ENCODE results near the gene HIP1R.

The HIP1R gene

GRCh38 chr12:122870163-122870842, 35.0 kb downstream of the HIP1R start:
- DNase-seq = no peak
- 0 out of 2 replicates have a peak overlapping the region, but pooled peaks have one; percentile 59 for H3K4me3 ChIP-seq (ENCODE audit: low read length)
- H3K27ac ChIP-seq (ENCODE audit: low read length) = peak overlapping the region; percentile 97; the same call in 1 of the 2 replicates
- TF ChIP-seq, protein P1, sequence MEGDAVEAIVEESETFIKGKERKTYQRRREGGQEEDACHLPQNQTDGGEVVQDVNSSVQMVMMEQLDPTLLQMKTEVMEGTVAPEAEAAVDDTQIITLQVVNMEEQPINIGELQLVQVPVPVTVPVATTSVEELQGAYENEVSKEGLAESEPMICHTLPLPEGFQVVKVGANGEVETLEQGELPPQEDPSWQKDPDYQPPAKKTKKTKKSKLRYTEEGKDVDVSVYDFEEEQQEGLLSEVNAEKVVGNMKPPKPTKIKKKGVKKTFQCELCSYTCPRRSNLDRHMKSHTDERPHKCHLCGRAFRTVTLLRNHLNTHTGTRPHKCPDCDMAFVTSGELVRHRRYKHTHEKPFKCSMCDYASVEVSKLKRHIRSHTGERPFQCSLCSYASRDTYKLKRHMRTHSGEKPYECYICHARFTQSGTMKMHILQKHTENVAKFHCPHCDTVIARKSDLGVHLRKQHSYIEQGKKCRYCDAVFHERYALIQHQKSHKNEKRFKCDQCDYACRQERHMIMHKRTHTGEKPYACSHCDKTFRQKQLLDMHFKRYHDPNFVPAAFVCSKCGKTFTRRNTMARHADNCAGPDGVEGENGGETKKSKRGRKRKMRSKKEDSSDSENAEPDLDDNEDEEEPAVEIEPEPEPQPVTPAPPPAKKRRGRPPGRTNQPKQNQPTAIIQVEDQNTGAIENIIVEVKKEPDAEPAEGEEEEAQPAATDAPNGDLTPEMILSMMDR (IDR thresholded peaks at IDR 0.05; ENCODE audit: low read length) = no peak
- no peak for TF ChIP-seq EZH2 (optimal IDR thresholded peaks at IDR 0.05; ENCODE audit: low read depth, low read length)
- TF ChIP-seq EZH2phosphoT487 (IDR thresholded peaks at IDR 0.05; ENCODE audit: low read length) = no peak
- H3K4me2 ChIP-seq (ENCODE audit: low read depth, low read length) = peak overlapping the region; percentile 92
- no peaks in the 10 kb centered on the region for H3K27me3 ChIP-seq (replicated peaks; ENCODE audit: insufficient read depth, low read length)
- H3K79me2 ChIP-seq (ENCODE audit: low read length) = peaks cover 95% of the 10 kb centered on the region
- peaks cover 4% of the 10 kb centered on the region; the same call in 1 of the 2 replicates for H3K36me3 ChIP-seq (replicated peaks; ENCODE audit: insufficient read depth, low read length)
- peak overlapping the region; percentile 94; the same call in 1 of the 2 replicates for H3K9ac ChIP-seq (ENCODE audit: low read length)
- no peaks in the 10 kb centered on the region for H3K9me3 ChIP-seq (replicated peaks; ENCODE audit: insufficient read depth, low read length)
- H3K9me2 ChIP-seq (replicated peaks; ENCODE audit: insufficient read depth, low read length) = no peaks in the 10 kb centered on the region
- H3F3A ChIP-seq (ENCODE audit: insufficient read depth, low read length) = peaks cover 52% of the 10 kb centered on the region
- H3K4me1 ChIP-seq (ENCODE audit: low read length) = peaks cover 36% of the 10 kb centered on the region
- H2AFZ ChIP-seq (ENCODE audit: low read length) = no peak overlapping the region
- H4K20me1 ChIP-seq (ENCODE audit: insufficient read depth, low read length) = no peaks in the 10 kb centered on the region

GRCh38 chr12:122870867-122871664, 35.8 kb downstream of the HIP1R start:
- Histone ChIP-seq H3K9ac (ENCODE audit: low read length) (peak overlapping the region; percentile 94), H3K79me2 (ENCODE audit: low read length) (peaks cover 89% of the 10 kb centered on the region), H3K9me2 (replicated peaks; ENCODE audit: insufficient read depth, low read length) (no peaks in the 10 kb centered on the region), H3K27me3 (replicated peaks; ENCODE audit: insufficient read depth, low read length) (no peaks in the 10 kb centered on the region), H3K36me3 (replicated peaks; ENCODE audit: insufficient read depth, low read length) (peaks cover 4% of the 10 kb centered on the region; the same call in 1 of the 2 replicates), H3K4me3 (ENCODE audit: low read length) (peak overlapping the region; percentile 59), H3K4me1 (ENCODE audit: low read length) (peaks cover 40% of the 10 kb centered on the region), H3K4me2 (ENCODE audit: low read depth, low read length) (peak overlapping the region; percentile 92), H2AFZ (ENCODE audit: low read length) (no peak overlapping the region), H3K9me3 (replicated peaks; ENCODE audit: insufficient read depth, low read length) (no peaks in the 10 kb centered on the region), H4K20me1 (ENCODE audit: insufficient read depth, low read length) (no peaks in the 10 kb centered on the region), H3K27ac (ENCODE audit: low read length) (peak overlapping the region; percentile 97), H3F3A (ENCODE audit: insufficient read depth, low read length) (peaks cover 58% of the 10 kb centered on the region)
- DNase-seq = no peak
- no peak for TF ChIP-seq EZH2 (optimal IDR thresholded peaks at IDR 0.05; ENCODE audit: low read depth, low read length)
- TF ChIP-seq, protein P1 (IDR thresholded peaks at IDR 0.05; ENCODE audit: low read length) = no peak
- TF ChIP-seq EZH2phosphoT487 (IDR thresholded peaks at IDR 0.05; ENCODE audit: low read length) = no peak

DNA sequence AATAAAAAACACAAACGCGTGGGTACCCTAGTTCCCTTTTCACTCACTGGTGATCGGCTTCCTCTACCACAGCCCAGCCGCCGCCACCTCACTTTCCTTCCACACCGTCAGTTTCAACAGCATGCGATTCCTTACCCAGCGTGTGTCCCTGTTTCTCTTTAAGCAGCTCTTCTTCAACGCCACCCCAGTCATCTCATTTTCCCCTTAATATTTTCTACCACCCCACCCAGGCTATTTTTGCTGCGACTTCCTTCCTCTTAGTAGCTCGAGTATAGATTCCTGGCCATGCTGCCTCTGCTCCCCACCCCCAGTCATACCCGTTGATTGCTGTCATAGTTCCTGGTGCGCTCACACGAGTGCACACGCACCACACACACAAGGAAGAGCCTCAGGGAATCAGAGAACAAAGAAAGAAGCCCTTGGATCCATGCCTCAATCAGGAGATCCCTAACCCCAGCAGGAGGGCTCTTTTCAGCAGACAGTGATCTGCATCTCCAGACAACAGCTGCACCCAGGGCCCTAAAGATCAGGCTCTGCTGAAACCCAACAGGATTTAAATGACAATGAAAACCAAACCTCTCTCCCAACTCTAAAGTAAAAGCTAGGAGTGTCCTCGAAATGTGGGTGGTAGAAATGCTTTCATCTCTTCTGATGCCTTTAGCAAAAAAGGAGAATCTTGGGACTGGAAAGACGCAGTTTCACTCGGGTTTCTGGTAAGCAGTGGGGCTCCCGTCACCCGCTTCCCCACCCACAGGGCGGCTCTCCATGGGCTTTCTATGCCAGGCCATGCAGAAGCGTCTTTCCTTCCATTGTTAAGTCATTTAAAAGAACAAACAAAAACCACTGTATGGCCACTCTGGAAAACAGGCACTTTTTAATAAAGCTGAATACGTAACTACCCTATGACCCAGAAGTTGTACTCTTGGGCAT, 36.9 kb downstream of the HIP1R start:
- Histone ChIP-seq H3K9ac (ENCODE audit: low read length) (peak overlapping the region; percentile 94), H3K9me2 (replicated peaks; ENCODE audit: insufficient read depth, low read length) (no peaks in the 10 kb centered on the region), H3K4me1 (ENCODE audit: low read length) (peaks cover 50% of the 10 kb centered on the region), H3K79me2 (ENCODE audit: low read length) (peaks cover 89% of the 10 kb centered on the region), H3K27ac (ENCODE audit: low read length) (peak overlapping the region; percentile 97), H2AFZ (ENCODE audit: low read length) (no peak overlapping the region), H4K20me1 (ENCODE audit: insufficient read depth, low read length) (no peaks in the 10 kb centered on the region), H3F3A (ENCODE audit: insufficient read depth, low read length) (peaks cover 68% of the 10 kb centered on the region), H3K9me3 (replicated peaks; ENCODE audit: insufficient read depth, low read length) (no peaks in the 10 kb centered on the region), H3K4me3 (ENCODE audit: low read length) (peak overlapping the region; percentile 59), H3K4me2 (ENCODE audit: low read depth, low read length) (peak overlapping the region; percentile 92), H3K27me3 (replicated peaks; ENCODE audit: insufficient read depth, low read length) (no peaks in the 10 kb centered on the region), H3K36me3 (replicated peaks; ENCODE audit: insufficient read depth, low read length) (peaks cover 4% of the 10 kb centered on the region; the same call in 1 of the 2 replicates)
- TF ChIP-seq, protein P1 (IDR thresholded peaks at IDR 0.05; ENCODE audit: low read length) = no peak
- TF ChIP-seq EZH2phosphoT487 (IDR thresholded peaks at IDR 0.05; ENCODE audit: low read length) = no peak
- peak; percentile 49 for DNase-seq
